Endothelial cell of umbilical vein (primary cell): ENCODE results near the gene NEURL1B. TPM values are rescaled to one million over a fixed set of nuclear protein-coding genes. Genes with fewer than 3 reads are reported as not detected.

Experiments
- BruUV-seq: library from RNA; stranded (reverse); fragments of 400-500 nt; replicated peaks from 2 replicates; lab custom pipeline; 2021; lab: Mats Ljungman, UMichigan
- CTCF ChIA-PET: fragments of 300-600, 350-600 bp; sonication (Branson Sonifier 250); formaldehyde crosslinking; loops from one replicate; lab custom pipeline; 2021; ENCODE audit warnings: antibody characterized with exemption, inconsistent platforms; lab: Charles Lee
- POLR2A ChIA-PET: fragments of 300-600, 350-600 bp; sonication (Branson Sonifier 250); formaldehyde crosslinking; loops from one replicate; lab custom pipeline; 2021; ENCODE audit warnings: antibody characterized with exemption, inconsistent platforms; lab: Charles Lee
- DNase-seq: peaks from one replicate; pipeline ENCODE4 v3.0.0-alpha.2; 2011; ENCODE audit warnings: low read depth, low spot score
- FAIRE-seq: peaks from 2 replicates; lab custom pipeline; 2011; peaks lifted over from hg19 to GRCh38; lab: Jason Lieb, UNC
- H2AFZ ChIP-seq: 2 replicates; pipeline ENCODE4 v1.6.0; 2012; ENCODE audit warnings: low read depth, low read length, control low read depth, inconsistent platforms
- H3K27ac ChIP-seq: 2 replicates; pipeline ENCODE4 v1.5.1; 2011; ENCODE audit warnings: low read depth, mild to moderate bottlenecking, control low read depth, low read length, moderate library complexity; ENCODE audit not compliant: insufficient read depth
- H3K27me3 ChIP-seq, 2 experiments: 2 replicates each; pipeline versions ENCODE4 v1.6.0 to v1.6.1; 2011; ENCODE audit warnings: low read length in 2 of 2, mixed read lengths in 1 of 2; ENCODE audit not compliant: control insufficient read depth in 2 of 2, insufficient read depth in 2 of 2
- H3K36me3 ChIP-seq, 2 experiments: 2 replicates in 1 of 2; 3 replicates in 1 of 2; pipeline ENCODE4 v1.5.1; 2011; ENCODE audit warnings: low read length in 2 of 2, mild to moderate bottlenecking in 1 of 2, moderate library complexity in 1 of 2; ENCODE audit not compliant: control insufficient read depth in 2 of 2, insufficient read depth in 2 of 2; ENCODE audit errors: extremely low read depth in 1 of 2
- H3K4me1 ChIP-seq: 3 replicates; pipeline ENCODE4 v1.5.1; 2011; ENCODE audit warnings: mild to moderate bottlenecking, low read length; ENCODE audit not compliant: control insufficient read depth, insufficient read depth; ENCODE audit errors: extremely low read depth
- H3K4me2 ChIP-seq: 2 replicates; pipeline ENCODE4 v1.6.1; 2011; ENCODE audit warnings: low read length, control low read depth, mixed read lengths; ENCODE audit not compliant: insufficient read depth
- H3K4me3 ChIP-seq, 3 experiments: fragments of 200-600 bp in 1 of 3; sonication (generic), shearing (Covaris generic) in 1 of 3; replicated peaks in 1 of 3; 2 replicates each; pipeline ENCODE4 v1.5.1; 2011 to 2016; ENCODE audit warnings: control low read depth in 3 of 3, low read length in 3 of 3, mild to moderate bottlenecking in 2 of 3, inconsistent platforms in 1 of 3, low read depth in 1 of 3, moderate library complexity in 1 of 3; ENCODE audit not compliant: insufficient read depth in 1 of 3
- H3K79me2 ChIP-seq: 2 replicates; pipeline ENCODE4 v1.6.0; 2012; ENCODE audit warnings: low read length, inconsistent platforms; ENCODE audit not compliant: control insufficient read depth, insufficient read depth
- H3K9ac ChIP-seq: replicated peaks from 2 replicates; pipeline ENCODE3; 2011; ENCODE audit warnings: low read length, control low read depth; ENCODE audit not compliant: insufficient read depth; ENCODE audit errors: extremely low read depth
- H3K9me1 ChIP-seq: replicated peaks from 3 replicates; pipeline ENCODE4 v1.6.0; 2011; ENCODE audit warnings: mild to moderate bottlenecking, low read length; ENCODE audit not compliant: control insufficient read depth, insufficient read depth; ENCODE audit errors: extremely low read depth
- H3K9me3 ChIP-seq: replicated peaks from 2 replicates; pipeline ENCODE4 v1.5.1; 2012; ENCODE audit warnings: low read length, inconsistent platforms; ENCODE audit not compliant: control insufficient read depth, insufficient read depth
- H4K20me1 ChIP-seq: replicated peaks from 2 replicates; pipeline ENCODE3; 2011; ENCODE audit warnings: mild to moderate bottlenecking, low read length; ENCODE audit not compliant: control insufficient read depth, insufficient read depth; ENCODE audit errors: extremely low read depth
- EZH2 ChIP-seq: IDR thresholded peaks from 2 replicates; pipeline ENCODE4 v1.6.1; 2012; ENCODE audit warnings: borderline replicate concordance, low read depth, mild to moderate bottlenecking, moderate library complexity, low read length, inconsistent platforms; ENCODE audit not compliant: severe bottlenecking
- FOS ChIP-seq: IDR thresholded peaks from 2 replicates; pipeline ENCODE4 v1.6.1; 2011; ENCODE audit warnings: mild to moderate bottlenecking, low read length, moderate library complexity, borderline replicate concordance; ENCODE audit not compliant: insufficient read depth
- GATA2 ChIP-seq: IDR thresholded peaks from 2 replicates; pipeline ENCODE4 v1.7.0; 2011; ENCODE audit warnings: low read depth, mild to moderate bottlenecking, moderate library complexity, mixed read lengths, low read length; ENCODE audit not compliant: insufficient read length, insufficient read depth
- JUN ChIP-seq: IDR thresholded peaks from 2 replicates; pipeline ENCODE4 v1.6.1; 2011; ENCODE audit warnings: borderline replicate concordance, low read depth; ENCODE audit not compliant: insufficient read length, insufficient read depth
- MYC ChIP-seq: IDR thresholded peaks from one replicate; pipeline ENCODE4 v1.6.1; 2011; ENCODE audit warnings: mild to moderate bottlenecking, low read depth, low read length
- POLR2A ChIP-seq: IDR thresholded peaks from 2 replicates; pipeline ENCODE4 v1.6.1; 2012; ENCODE audit warnings: low read depth, mild to moderate bottlenecking, control low read depth, low read length
- POLR2AphosphoS5 ChIP-seq: IDR thresholded peaks from 2 replicates; pipeline ENCODE4 v1.6.1; 2012; ENCODE audit warnings: low read depth, mild to moderate bottlenecking, control low read depth, low read length, moderate library complexity; ENCODE audit not compliant: insufficient read depth
- dilution Hi-C: fragments of 300-500 bp; cut with MboI; formaldehyde crosslinking; loops from one replicate; pipeline ENCODE4 v1.15.0; 2019; ENCODE audit warnings: low sequenced_read_pairs; ENCODE audit not compliant: extremely low pct_ligation_motif_present
- intact Hi-C: fragments of 100-400 bp; cut with micrococcal nuclease; formaldehyde crosslinking; loops from one replicate; pipeline ENCODE4 v1.10.0; 2022
- polyA plus RNA-seq, 4 experiments: library from polyadenylated mRNA; depleted of rRNA in 3 of 4; stranded (reverse) in 3 of 4; unstranded in 1 of 4; fragments of >200 nt; gene quantifications; 2 replicates each; pipeline versions ENCODE4 v1.2.1 to v1.2.3, GENCODE V29; 2011 to 2012; ENCODE audit warnings: missing spikeins in 1 of 4
- total RNA-seq: library from RNA; stranded (reverse); gene quantifications from 2 replicates; pipeline ENCODE4 v1.2.3, GENCODE V29; 2021
- TF ChIP-seq, protein P1 (sequence below), 2 donors: IDR thresholded peaks; 1 replicate in 1 of 2; 2 replicates in 1 of 2; pipeline ENCODE4 v1.5.1; 2011; ENCODE audit warnings: low read length in 2 of 2, mild to moderate bottlenecking in 2 of 2, moderate library complexity in 2 of 2, control low read depth in 1 of 2, inconsistent platforms in 1 of 2, low read depth in 1 of 2; ENCODE audit not compliant: insufficient read depth in 1 of 2; ENCODE audit errors: extremely low read depth in 1 of 2
- TF ChIP-seq, protein P2 (sequence below): IDR thresholded peaks from 2 replicates; pipeline ENCODE4 v1.6.1; 2011; ENCODE audit not compliant: insufficient read depth, insufficient read length

The NEURL1B gene
- total and polyA plus RNA-seq, 2 donors (not counting 3 experiments of a cell fraction or from before 2014, with no cell fraction given): 0.44 to 1.6 TPM

DNA sequence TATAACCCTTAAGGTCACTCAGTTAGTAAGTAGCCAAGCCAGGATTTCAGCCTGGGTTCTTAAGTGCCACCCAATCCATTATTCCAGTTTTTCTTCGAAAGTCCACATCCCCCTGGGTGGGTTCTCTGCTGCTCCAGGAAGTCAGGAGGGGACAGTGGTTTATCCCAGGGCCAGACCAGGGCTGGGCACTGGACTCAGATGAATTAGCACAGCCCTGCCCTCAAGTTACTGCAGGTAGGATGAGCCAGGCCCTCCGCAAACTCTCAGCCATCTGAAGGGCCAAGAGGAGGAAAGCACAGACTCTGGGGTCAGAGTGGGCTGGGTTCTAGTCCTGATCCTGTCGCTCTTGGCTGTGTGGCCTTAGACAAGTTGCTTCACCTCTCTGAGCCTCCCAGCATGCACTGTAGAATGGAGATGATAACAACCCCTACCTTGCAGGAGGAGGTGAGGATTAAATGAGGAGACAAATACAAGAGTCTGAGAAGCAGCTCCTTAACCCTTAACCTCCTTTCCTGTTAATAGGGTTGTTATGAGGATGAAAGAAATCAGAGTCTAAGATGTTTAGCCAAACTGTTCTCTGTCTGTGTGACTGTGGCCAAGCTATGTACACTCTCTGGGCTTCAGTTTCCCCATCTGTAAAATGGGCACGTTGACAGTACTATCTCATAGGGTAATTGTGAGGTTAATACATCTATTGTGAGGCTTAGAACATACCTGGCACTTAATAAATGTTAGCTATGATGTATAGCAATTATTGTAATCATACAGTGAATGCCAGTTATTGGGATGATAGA lies 6.8 kb upstream of the NEURL1B start:
- no peak overlapping the region for H2AFZ ChIP-seq
- no TSS peak for BruUV-seq
- no peak for TF ChIP-seq POLR2AphosphoS5
- TF ChIP-seq GATA2: no peak
- TF ChIP-seq MYC: no peak
- TF ChIP-seq, protein P1, sequence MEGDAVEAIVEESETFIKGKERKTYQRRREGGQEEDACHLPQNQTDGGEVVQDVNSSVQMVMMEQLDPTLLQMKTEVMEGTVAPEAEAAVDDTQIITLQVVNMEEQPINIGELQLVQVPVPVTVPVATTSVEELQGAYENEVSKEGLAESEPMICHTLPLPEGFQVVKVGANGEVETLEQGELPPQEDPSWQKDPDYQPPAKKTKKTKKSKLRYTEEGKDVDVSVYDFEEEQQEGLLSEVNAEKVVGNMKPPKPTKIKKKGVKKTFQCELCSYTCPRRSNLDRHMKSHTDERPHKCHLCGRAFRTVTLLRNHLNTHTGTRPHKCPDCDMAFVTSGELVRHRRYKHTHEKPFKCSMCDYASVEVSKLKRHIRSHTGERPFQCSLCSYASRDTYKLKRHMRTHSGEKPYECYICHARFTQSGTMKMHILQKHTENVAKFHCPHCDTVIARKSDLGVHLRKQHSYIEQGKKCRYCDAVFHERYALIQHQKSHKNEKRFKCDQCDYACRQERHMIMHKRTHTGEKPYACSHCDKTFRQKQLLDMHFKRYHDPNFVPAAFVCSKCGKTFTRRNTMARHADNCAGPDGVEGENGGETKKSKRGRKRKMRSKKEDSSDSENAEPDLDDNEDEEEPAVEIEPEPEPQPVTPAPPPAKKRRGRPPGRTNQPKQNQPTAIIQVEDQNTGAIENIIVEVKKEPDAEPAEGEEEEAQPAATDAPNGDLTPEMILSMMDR (IDR thresholded peaks at IDR 0.05; ENCODE audit: extremely low read depth in 1 of 2, insufficient read depth in 1 of 2, low read depth in 1 of 2, low read length in 2 of 2): no peak
- TF ChIP-seq POLR2A: no peak
- TF ChIP-seq FOS: no peak
- TF ChIP-seq, protein P2, sequence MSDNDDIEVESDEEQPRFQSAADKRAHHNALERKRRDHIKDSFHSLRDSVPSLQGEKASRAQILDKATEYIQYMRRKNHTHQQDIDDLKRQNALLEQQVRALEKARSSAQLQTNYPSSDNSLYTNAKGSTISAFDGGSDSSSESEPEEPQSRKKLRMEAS: no peak
- TF ChIP-seq EZH2: no peak
- no peak for TF ChIP-seq JUN
- H3K4me3 ChIP-seq: no peak overlapping the region
- no peak overlapping the region for H3K9ac ChIP-seq
- peaks cover 3 to 5% of the 10 kb centered on the region in 2 experiments for H3K27me3 ChIP-seq
- H3K79me2 ChIP-seq: no peaks in the 10 kb centered on the region
- CTCF ChIA-PET: interaction anchor here (1.2 kb wide), 1 partner anchor 16 kb away, joined by 3 read pairs; no protein-coding TSS in a partner anchor
- H3K36me3 ChIP-seq: no peaks in the 10 kb centered on the region
- DNase-seq: no peak
- no peaks in the 10 kb centered on the region for H4K20me1 ChIP-seq
- no peaks in the 10 kb centered on the region for H3K9me3 ChIP-seq
- no peaks in the 10 kb centered on the region for H3K9me1 ChIP-seq
- no peak overlapping the region for H3K27ac ChIP-seq
- no peaks in the 10 kb centered on the region for H3K4me1 ChIP-seq
- dilution Hi-C loops (no loop called here), intact Hi-C loops (no loop called here)
- H3K4me2 ChIP-seq: no peak overlapping the region
- no peak for FAIRE-seq
- POLR2A ChIA-PET: no interaction called here
